ENCODE results near the gene RBMS2. TPM values are rescaled to one million over a fixed set of nuclear protein-coding genes. Genes with fewer than 3 reads are reported as not detected.

RBMS2 gene
- total and polyA plus RNA-seq, 2 donors from 2014 or later, result 8.5 to 71.3 TPM

DNA sequence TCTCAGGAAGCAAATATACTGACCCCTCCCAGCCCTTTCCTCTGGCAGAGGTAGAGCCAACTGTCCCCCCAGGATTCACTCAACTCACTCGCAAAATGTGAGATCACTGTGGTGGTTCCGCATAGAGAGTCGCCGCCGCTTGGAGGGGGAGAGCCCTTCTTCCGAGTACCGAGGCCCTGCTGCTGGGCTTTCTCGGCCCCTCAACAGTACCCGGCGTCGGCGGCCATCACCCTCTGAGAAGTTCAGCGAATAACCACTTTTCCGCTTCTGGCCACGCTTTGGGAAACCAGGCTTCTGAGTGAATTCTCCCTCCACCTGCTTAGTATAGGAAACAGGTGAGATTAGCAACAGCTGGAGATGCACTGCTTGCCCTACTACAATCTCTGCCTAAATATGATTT, 77.4 kb downstream of the RBMS2 start:
- FAIRE-seq (no peak), DNase-seq (no peak)
- Histone ChIP-seq H3K9ac (ENCODE audit: low read length in 3 of 3) (no peak overlapping the region), H3K27me3 (ENCODE audit: control insufficient read depth, insufficient read depth, low read length) (no peaks in the 10 kb centered on the region), H3K27ac (ENCODE audit: low read depth in 2 of 2, low read length in 2 of 2) (no peak overlapping the region), H3K4me1 (ENCODE audit: control insufficient read depth in 2 of 3, insufficient read depth in 2 of 3, low read depth in 1 of 3, low read length in 3 of 3) (peaks cover 0 to 2% (median 0%) of the 10 kb centered on the region in 3 donors), H3K36me3 (ENCODE audit: control insufficient read depth in 2 of 3, insufficient read depth in 3 of 3, low read length in 3 of 3) (peaks cover 20 to 70% (median 50%) of the 10 kb centered on the region in 3 donors), H3K4me3 (ENCODE audit: low read length in 3 of 3) (no peak overlapping the region), H3K9me3 (ENCODE audit: control insufficient read depth in 2 of 3, insufficient read depth in 1 of 3, low read length in 3 of 3) (no peaks in the 10 kb centered on the region)
- TF ChIP-seq, protein P1, sequence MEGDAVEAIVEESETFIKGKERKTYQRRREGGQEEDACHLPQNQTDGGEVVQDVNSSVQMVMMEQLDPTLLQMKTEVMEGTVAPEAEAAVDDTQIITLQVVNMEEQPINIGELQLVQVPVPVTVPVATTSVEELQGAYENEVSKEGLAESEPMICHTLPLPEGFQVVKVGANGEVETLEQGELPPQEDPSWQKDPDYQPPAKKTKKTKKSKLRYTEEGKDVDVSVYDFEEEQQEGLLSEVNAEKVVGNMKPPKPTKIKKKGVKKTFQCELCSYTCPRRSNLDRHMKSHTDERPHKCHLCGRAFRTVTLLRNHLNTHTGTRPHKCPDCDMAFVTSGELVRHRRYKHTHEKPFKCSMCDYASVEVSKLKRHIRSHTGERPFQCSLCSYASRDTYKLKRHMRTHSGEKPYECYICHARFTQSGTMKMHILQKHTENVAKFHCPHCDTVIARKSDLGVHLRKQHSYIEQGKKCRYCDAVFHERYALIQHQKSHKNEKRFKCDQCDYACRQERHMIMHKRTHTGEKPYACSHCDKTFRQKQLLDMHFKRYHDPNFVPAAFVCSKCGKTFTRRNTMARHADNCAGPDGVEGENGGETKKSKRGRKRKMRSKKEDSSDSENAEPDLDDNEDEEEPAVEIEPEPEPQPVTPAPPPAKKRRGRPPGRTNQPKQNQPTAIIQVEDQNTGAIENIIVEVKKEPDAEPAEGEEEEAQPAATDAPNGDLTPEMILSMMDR (IDR thresholded peaks at IDR 0.05; ENCODE audit: borderline replicate concordance, extremely low read depth, insufficient read depth), result no peak
- intact Hi-C loops (cut with DNase I), result no loop called here

DNA sequence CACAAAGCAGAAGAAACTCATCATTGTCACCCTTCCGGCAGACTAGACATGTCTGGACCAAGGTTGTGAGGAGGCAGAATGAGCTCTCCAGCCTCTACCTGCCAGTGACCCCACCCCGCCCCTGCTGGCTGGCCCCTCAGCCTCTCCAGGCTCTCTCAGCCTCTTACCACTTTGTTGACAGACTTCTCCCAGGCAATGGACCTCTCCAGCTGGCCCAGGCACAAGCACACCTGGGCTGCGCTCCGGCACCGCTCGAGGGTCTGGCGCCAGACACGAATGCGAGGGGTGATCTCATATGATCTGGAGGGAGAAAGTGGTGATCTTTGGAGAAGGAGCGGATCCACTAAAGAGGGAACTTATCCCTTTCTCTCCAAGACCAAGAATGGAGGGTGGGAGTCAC, 78.2 kb downstream of the RBMS2 start:
- Histone ChIP-seq H3K9ac (ENCODE audit: low read length in 3 of 3) (no peak overlapping the region), H3K27me3 (ENCODE audit: control insufficient read depth, insufficient read depth, low read length) (no peaks in the 10 kb centered on the region), H3K4me3 (ENCODE audit: low read length in 3 of 3) (no peak overlapping the region), H3K4me1 (ENCODE audit: control insufficient read depth in 2 of 3, insufficient read depth in 2 of 3, low read depth in 1 of 3, low read length in 3 of 3) (no peaks in the 10 kb centered on the region), H3K27ac (ENCODE audit: low read depth in 2 of 2, low read length in 2 of 2) (no peak overlapping the region), H3K36me3 (ENCODE audit: control insufficient read depth in 2 of 3, insufficient read depth in 3 of 3, low read length in 3 of 3) (peaks cover 24 to 78% (median 56%) of the 10 kb centered on the region in 3 donors), H3K9me3 (ENCODE audit: control insufficient read depth in 2 of 3, insufficient read depth in 1 of 3, low read length in 3 of 3) (no peaks in the 10 kb centered on the region)
- FAIRE-seq, result no peak
- TF ChIP-seq, protein P1 (IDR thresholded peaks at IDR 0.05; ENCODE audit: borderline replicate concordance, extremely low read depth, insufficient read depth), result no peak
- no peak for DNase-seq
- intact Hi-C loops (cut with DNase I), result no loop called here

DNA sequence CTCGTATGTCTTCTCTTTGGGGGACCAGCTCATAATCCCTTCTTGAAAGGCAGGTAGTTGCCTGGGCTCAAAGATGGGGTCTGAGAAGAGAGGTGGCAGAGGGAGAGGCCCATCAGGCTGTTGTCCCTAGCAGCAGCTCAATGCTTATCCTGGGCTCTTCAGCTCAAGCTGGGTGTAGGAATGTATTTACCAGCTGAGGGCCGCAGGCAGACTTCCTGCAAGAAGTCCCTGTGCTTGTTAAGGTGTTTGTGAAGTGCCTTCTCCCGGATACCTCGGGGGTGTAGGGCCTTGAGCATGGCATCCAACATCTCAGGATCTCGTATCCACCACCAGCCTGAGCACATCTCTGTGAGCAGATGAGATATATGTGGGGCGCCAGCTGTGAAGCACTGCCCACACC, 79.1 kb downstream of the RBMS2 start:
- Histone ChIP-seq H3K9me3 (ENCODE audit: control insufficient read depth in 2 of 3, insufficient read depth in 1 of 3, low read length in 3 of 3) (no peaks in the 10 kb centered on the region), H3K27ac (ENCODE audit: low read depth in 2 of 2, low read length in 2 of 2) (no peak overlapping the region), H3K27me3 (ENCODE audit: control insufficient read depth, insufficient read depth, low read length) (no peaks in the 10 kb centered on the region), H3K36me3 (ENCODE audit: control insufficient read depth in 2 of 3, insufficient read depth in 3 of 3, low read length in 3 of 3) (peaks cover 24 to 86% (median 62%) of the 10 kb centered on the region in 3 donors), H3K9ac (ENCODE audit: low read length in 3 of 3) (no peak overlapping the region), H3K4me1 (ENCODE audit: control insufficient read depth in 2 of 3, insufficient read depth in 2 of 3, low read depth in 1 of 3, low read length in 3 of 3) (no peaks in the 10 kb centered on the region), H3K4me3 (ENCODE audit: low read length in 3 of 3) (no peak overlapping the region)
- TF ChIP-seq, protein P1 (IDR thresholded peaks at IDR 0.05; ENCODE audit: borderline replicate concordance, extremely low read depth, insufficient read depth), result no peak
- intact Hi-C loops (cut with DNase I), result no loop called here
- no peak for DNase-seq
- no peak for FAIRE-seq

DNA sequence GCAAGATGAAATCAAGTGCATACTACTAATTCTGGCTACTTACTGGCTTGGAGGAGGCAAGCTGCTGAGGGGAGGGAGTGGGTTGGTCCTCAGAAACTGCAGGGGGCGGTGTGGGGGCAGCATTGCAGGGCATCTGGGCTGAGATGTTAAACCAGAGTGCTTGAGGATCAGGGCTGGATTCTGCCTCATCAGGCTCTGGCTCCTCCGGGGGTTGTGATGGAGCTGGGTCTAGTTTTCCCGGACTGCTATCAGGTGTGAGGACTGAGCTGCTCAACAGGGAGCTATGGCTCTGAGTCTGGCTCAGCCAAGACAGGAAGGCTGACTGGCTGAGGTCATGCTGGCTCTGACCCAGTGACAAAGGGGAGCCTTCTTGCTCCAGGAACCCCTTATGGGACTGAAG, 79.9 kb downstream of the RBMS2 start:
- H3K27ac ChIP-seq (ENCODE audit: low read depth in 2 of 2, low read length in 2 of 2), result no peak overlapping the region
- no peak for FAIRE-seq
- no peak for DNase-seq
- no peaks in the 10 kb centered on the region for H3K4me1 ChIP-seq (ENCODE audit: control insufficient read depth in 2 of 3, insufficient read depth in 2 of 3, low read depth in 1 of 3, low read length in 3 of 3)
- H3K9ac ChIP-seq (ENCODE audit: low read length in 3 of 3), result no peak overlapping the region
- H3K36me3 ChIP-seq (ENCODE audit: control insufficient read depth in 2 of 3, insufficient read depth in 3 of 3, low read length in 3 of 3), result peaks cover 27 to 94% (median 69%) of the 10 kb centered on the region in 3 donors
- TF ChIP-seq, protein P1 (IDR thresholded peaks at IDR 0.05; ENCODE audit: borderline replicate concordance, extremely low read depth, insufficient read depth), result no peak
- intact Hi-C loops (cut with DNase I), result no loop called here
- H3K4me3 ChIP-seq (ENCODE audit: low read length in 3 of 3), result no peak overlapping the region
- no peaks in the 10 kb centered on the region for H3K9me3 ChIP-seq (ENCODE audit: control insufficient read depth in 2 of 3, insufficient read depth in 1 of 3, low read length in 3 of 3)
- H3K27me3 ChIP-seq (ENCODE audit: control insufficient read depth, insufficient read depth, low read length), result no peaks in the 10 kb centered on the region

All from kidney (tissue), 14 donors.